AG09309 (cell line): Measurements from ENCODE around the gene SERPINA7.

Experiments used
- DNase-seq: peaks from one replicate; pipeline ENCODE4 v3.0.0-alpha.2; 2010; ENCODE audit warnings: low read depth
- H3K4me3 ChIP-seq: 2 replicates; pipeline ENCODE4 v1.5.1; 2011; ENCODE audit warnings: mild to moderate bottlenecking, low read depth, low read length, moderate library complexity; ENCODE audit not compliant: control insufficient read depth
- CTCF ChIP-seq: IDR thresholded peaks from 2 replicates; pipeline ENCODE4 v1.5.1; 2011; ENCODE audit warnings: mild to moderate bottlenecking, low read depth, low read length, inconsistent platforms; ENCODE audit not compliant: insufficient read depth, control insufficient read depth; ENCODE audit errors: missing control alignments

Gene SERPINA7

GRCh38 chrX:106038625-106039024, at the start of gene SERPINA7:
Gene SERPINA7, minus strand, starts transcription at chrX:106038727. Its CDS starts 1,669 bp downstream, at chrX:106037058.
- DNase-seq, result no peak
- H3K4me3 ChIP-seq, result no peak within 1 kb of the TSS
- TF ChIP-seq CTCF, result no peak

GRCh38 chrX:106069048-106069447, 30.5 kb upstream of the SERPINA7 start:
- TF ChIP-seq CTCF, result no peak
- DNase-seq, result no peak
- no peak overlapping the region for H3K4me3 ChIP-seq

- TF ChIP-seq CTCF, result no peak
- no peak overlapping the region for H3K4me3 ChIP-seq
- no peak for DNase-seq
Observed at GRCh38 chrX:106050054-106050453, 11.5 kb upstream of the SERPINA7 start.

- no peak for DNase-seq
- no peak for TF ChIP-seq CTCF
- no peak overlapping the region for H3K4me3 ChIP-seq
Observed at GRCh38 chrX:106042296-106042695, 3.8 kb upstream of the SERPINA7 start.

- TF ChIP-seq CTCF, result no peak
- no peak overlapping the region for H3K4me3 ChIP-seq
- DNase-seq, result no peak
Observed at GRCh38 chrX:106040861-106041260, 2.3 kb upstream of the SERPINA7 start.

- DNase-seq, result no peak
- no peak overlapping the region for H3K4me3 ChIP-seq
- TF ChIP-seq CTCF, result peak; percentile 47
Observed at GRCh38 chrX:106039920-106040319, 1.4 kb upstream of the SERPINA7 start.
